Mesothelial cell of epicardium (in vitro differentiated cells): Measurements from ENCODE around the gene LAPTM4A. TPM values are rescaled to one million over a fixed set of nuclear protein-coding genes. Genes with fewer than 3 reads are reported as not detected.

Experiments
- DNase-seq, 2 experiments: peaks; one replicate each; pipeline ENCODE4 v3.0.0; 2021; ENCODE audit warnings: low spot score in 2 of 2; ENCODE audit not compliant: unreplicated experiment in 2 of 2
- H3K27ac Mint-ChIP-seq: 2 replicates; pipeline ENCODE4 v1.8.0; 2021; ENCODE audit warnings: mixed read lengths
- H3K27me3 Mint-ChIP-seq: 2 replicates; pipeline ENCODE4 v1.8.0; 2021; ENCODE audit warnings: low read depth, mixed read lengths
- H3K36me3 Mint-ChIP-seq: 2 replicates; pipeline ENCODE4 v1.8.0; 2021; ENCODE audit warnings: mixed read lengths
- H3K4me1 Mint-ChIP-seq: 2 replicates; pipeline ENCODE4 v1.8.0; 2021; ENCODE audit warnings: mixed read lengths
- H3K4me3 Mint-ChIP-seq: 2 replicates; pipeline ENCODE4 v1.8.0; 2021; ENCODE audit warnings: mild to moderate bottlenecking, moderate library complexity, mixed read lengths
- H3K9me3 Mint-ChIP-seq: 2 replicates; pipeline ENCODE4 v1.8.0; 2021; ENCODE audit warnings: mixed read lengths
- total RNA-seq: library from RNA; stranded (reverse); gene quantifications from 3 replicates; pipeline ENCODE4 v1.2.1, GENCODE V29; 2021
- TF ChIP-seq, protein P1 (sequence below): fragments of 200-600 bp; sonication (generic); IDR thresholded peaks from one replicate; pipeline ENCODE4 v1.5.0; 2021; ENCODE audit warnings: antibody characterized with exemption; ENCODE audit not compliant: unreplicated experiment

LAPTM4A gene
- total RNA-seq, 1 donor from 2014 or later = 216 TPM

DNA sequence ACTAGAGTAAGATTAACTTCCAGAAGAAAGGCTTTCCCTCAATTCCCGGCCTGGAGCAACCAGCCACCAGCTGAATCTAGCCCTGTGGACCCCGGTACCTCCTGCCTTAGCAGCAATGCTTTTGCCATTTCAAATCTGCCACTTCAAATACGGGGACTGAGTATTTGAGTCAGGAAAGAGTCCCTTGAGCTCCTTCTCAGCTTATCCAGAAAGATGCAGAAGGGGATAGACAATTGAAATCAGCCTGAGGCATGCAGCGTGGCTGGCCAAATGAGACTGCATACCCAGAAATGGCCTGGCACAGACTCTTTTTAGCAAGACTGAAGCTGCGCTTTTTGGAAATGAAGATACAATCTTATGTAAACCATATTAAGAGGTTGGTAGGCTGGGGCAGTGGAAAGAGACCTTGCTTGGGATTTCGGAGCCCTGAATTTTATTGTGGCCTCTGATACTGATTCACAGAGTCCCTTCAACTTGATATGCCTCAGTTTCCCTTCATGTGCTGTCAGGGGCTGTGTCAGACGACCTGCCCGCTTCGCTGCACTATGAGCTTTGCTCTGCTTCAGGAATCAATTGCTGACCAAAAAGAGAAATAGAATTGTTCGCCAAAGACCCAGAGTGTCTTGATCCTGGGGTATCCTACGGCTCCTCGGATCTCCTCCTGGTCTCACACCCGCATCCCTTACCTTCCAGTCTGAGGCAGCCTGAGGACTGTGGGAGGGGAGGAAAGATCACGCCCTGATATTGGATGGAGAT is 40.0 kb downstream of the LAPTM4A start:
- Mint-ChIP-seq H3K4me3 (peak overlapping the region; percentile 67), H3K4me1 (peaks cover 11% of the 10 kb centered on the region), H3K9me3 (peaks cover 7% of the 10 kb centered on the region), H3K36me3 (no peaks in the 10 kb centered on the region), H3K27me3 (peaks cover 36% of the 10 kb centered on the region), H3K27ac (no peak overlapping the region)
- no peak for DNase-seq
- TF ChIP-seq, protein P1, sequence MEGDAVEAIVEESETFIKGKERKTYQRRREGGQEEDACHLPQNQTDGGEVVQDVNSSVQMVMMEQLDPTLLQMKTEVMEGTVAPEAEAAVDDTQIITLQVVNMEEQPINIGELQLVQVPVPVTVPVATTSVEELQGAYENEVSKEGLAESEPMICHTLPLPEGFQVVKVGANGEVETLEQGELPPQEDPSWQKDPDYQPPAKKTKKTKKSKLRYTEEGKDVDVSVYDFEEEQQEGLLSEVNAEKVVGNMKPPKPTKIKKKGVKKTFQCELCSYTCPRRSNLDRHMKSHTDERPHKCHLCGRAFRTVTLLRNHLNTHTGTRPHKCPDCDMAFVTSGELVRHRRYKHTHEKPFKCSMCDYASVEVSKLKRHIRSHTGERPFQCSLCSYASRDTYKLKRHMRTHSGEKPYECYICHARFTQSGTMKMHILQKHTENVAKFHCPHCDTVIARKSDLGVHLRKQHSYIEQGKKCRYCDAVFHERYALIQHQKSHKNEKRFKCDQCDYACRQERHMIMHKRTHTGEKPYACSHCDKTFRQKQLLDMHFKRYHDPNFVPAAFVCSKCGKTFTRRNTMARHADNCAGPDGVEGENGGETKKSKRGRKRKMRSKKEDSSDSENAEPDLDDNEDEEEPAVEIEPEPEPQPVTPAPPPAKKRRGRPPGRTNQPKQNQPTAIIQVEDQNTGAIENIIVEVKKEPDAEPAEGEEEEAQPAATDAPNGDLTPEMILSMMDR = no peak

DNA sequence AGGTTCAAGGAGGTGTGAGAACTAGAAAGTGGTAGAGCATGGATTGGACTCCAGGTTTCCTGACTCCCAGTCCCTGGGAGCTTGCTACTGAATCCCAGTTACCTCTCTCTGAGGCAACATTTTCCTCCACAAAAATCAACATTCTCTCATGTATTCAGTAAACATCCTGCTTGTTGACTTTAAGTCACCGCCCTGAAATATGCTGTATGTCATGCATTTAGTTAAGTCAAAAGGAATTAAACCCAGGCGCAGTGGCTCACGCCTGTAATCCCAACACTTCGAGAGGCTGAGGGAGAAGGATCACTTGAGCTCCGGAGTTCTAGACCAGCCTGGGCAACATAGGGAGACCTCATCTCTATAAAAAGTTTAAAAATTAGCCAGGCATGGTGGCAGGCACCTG is 42.7 kb downstream of the LAPTM4A start:
- TF ChIP-seq, protein P1 = no peak
- H3K36me3 Mint-ChIP-seq = no peaks in the 10 kb centered on the region
- no peaks in the 10 kb centered on the region for H3K9me3 Mint-ChIP-seq
- peaks cover 11% of the 10 kb centered on the region for H3K4me1 Mint-ChIP-seq
- peaks cover 34% of the 10 kb centered on the region for H3K27me3 Mint-ChIP-seq
- no peak overlapping the region for H3K27ac Mint-ChIP-seq
- H3K4me3 Mint-ChIP-seq = no peak overlapping the region
- DNase-seq = no peak

DNA sequence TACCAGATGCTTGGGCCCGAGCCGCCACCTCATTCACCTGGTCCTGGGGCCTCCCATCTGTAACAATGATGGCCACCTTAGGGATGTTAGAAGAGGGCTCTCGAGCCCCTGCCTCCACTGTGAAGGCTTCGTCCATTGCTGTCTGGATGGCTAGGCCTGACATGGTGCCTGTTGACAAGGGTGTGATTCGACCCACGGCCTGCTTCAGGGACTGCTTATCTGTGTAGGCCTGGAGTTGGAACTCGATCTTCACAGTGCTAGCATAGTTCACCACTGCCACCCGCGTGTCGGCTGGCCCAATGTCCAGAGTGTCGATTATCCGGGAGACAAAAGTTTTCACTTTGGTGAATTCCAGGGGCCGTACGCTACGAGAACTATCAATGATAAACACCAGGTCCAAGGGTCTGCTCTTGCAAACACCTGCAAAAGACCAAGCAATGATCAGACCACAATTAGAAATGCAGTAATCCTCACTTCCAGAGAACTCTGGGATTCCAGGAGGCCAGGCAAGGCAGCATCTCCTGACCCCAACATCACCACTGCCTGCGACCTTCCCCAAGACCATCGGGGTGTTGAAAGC is 45.4 kb downstream of the LAPTM4A start:
- H3K9me3 Mint-ChIP-seq = no peaks in the 10 kb centered on the region
- no peak overlapping the region for H3K27ac Mint-ChIP-seq
- no peak overlapping the region for H3K4me3 Mint-ChIP-seq
- no peak for DNase-seq
- TF ChIP-seq, protein P1 = no peak
- peaks cover 14% of the 10 kb centered on the region for H3K27me3 Mint-ChIP-seq
- H3K4me1 Mint-ChIP-seq = no peaks in the 10 kb centered on the region
- H3K36me3 Mint-ChIP-seq = no peaks in the 10 kb centered on the region

DNA sequence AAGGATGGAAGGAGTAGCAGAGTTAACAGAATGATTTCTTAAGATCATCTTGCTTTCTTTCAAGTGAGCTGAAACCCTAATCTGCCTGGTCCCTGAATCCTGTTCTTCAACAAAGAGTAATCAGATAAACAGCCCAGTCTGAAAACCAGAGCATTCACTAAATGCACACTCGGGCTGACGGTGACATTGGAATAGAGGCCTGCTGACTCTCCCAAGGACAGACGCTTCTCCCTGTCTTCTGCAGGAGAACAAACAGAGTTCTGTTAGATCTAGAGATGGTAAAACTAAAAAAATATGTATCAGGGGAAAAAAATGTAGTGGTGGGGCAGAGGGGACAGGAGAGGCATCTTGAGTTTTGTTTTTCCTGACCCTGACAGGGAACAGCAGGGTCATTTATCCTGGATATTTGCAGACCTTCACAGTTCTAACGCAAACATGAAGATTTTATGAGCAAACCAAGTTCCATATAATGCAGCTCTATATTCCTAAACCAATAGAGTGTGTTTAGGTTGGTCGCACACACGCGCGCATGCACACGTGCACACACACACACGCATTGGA is 46.3 kb downstream of the LAPTM4A start:
- Mint-ChIP-seq H3K9me3 (no peaks in the 10 kb centered on the region), H3K4me3 (no peak overlapping the region), H3K4me1 (no peaks in the 10 kb centered on the region), H3K36me3 (no peaks in the 10 kb centered on the region), H3K27ac (no peak overlapping the region), H3K27me3 (peaks cover 6% of the 10 kb centered on the region)
- TF ChIP-seq, protein P1 = no peak
- DNase-seq = no peak

DNA sequence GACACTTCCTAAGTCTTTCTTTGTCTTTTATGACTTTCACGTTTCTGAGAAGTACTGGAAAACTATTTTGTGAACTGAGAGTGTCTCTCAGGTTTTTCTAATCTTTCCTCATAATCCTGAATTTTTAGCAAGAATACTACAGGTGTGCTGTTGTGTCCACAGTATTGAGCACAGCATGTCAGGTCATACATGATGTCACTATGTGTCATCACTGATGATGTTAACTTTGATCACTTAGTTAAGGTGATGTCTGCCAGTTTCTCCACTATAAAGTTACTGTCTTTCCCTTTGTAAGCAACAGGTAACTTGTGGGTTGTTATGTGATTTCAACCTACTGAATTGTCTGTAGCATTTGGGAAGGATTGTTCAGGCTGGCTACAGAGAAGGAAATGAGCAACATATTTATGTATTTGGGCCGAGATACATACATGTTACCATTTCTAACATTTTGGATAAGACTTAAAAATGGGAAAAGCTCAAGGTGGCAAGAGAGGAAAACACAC is 50.0 kb downstream of the LAPTM4A start:
- TF ChIP-seq, protein P1 = no peak
- Mint-ChIP-seq H3K36me3 (no peaks in the 10 kb centered on the region), H3K27ac (no peak overlapping the region), H3K4me1 (no peaks in the 10 kb centered on the region), H3K27me3 (no peaks in the 10 kb centered on the region), H3K4me3 (no peak overlapping the region), H3K9me3 (no peaks in the 10 kb centered on the region)
- DNase-seq = no peak
